Keratinocyte (primary cell): ENCODE measurements around the gene PAPPA2.

Experiments
- EZH2 ChIP-seq: IDR thresholded peaks from one replicate; pipeline ENCODE4 v1.6.1; 2012; ENCODE audit warnings: inconsistent platforms, mild to moderate bottlenecking, low read length, moderate library complexity
- TF ChIP-seq, protein P1 (sequence below), 3 experiments: IDR thresholded peaks in 1 of 3; conservative IDR thresholded peaks in 1 of 3; optimal IDR thresholded peaks in 1 of 3; 2 replicates in 2 of 3; 3 replicates in 1 of 3; pipeline versions ENCODE3 to v1.5.1; 2011; ENCODE audit warnings: low read length in 3 of 3, mild to moderate bottlenecking in 3 of 3, moderate library complexity in 2 of 3, control low read depth in 1 of 3, inconsistent platforms in 1 of 3; ENCODE audit not compliant: insufficient read depth in 2 of 3; ENCODE audit errors: extremely low read depth in 1 of 3

DNA sequence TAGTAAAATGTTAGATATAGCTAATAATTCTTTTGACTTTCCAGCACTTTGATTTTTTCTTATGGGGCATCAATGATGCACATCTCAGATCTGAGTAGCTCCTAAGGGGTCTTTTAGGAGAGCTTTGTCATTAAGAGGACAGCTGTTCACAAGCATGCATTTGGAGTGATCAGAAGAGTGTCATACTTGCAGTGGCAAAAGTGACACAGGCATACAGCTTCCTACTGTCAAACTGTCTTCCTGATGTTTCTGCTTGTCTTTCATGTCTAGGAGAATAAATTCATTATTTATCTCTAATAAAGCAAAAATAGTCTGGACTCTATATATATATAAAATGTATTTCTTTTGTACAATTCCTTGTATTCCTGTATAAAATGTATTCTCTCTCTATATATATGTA is 273.0 kb downstream of the PAPPA2 start:
- TF ChIP-seq, protein P1, sequence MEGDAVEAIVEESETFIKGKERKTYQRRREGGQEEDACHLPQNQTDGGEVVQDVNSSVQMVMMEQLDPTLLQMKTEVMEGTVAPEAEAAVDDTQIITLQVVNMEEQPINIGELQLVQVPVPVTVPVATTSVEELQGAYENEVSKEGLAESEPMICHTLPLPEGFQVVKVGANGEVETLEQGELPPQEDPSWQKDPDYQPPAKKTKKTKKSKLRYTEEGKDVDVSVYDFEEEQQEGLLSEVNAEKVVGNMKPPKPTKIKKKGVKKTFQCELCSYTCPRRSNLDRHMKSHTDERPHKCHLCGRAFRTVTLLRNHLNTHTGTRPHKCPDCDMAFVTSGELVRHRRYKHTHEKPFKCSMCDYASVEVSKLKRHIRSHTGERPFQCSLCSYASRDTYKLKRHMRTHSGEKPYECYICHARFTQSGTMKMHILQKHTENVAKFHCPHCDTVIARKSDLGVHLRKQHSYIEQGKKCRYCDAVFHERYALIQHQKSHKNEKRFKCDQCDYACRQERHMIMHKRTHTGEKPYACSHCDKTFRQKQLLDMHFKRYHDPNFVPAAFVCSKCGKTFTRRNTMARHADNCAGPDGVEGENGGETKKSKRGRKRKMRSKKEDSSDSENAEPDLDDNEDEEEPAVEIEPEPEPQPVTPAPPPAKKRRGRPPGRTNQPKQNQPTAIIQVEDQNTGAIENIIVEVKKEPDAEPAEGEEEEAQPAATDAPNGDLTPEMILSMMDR (optimal IDR thresholded peaks at IDR 0.05 in 1 of 3, IDR thresholded peaks at IDR 0.05 in 1 of 3, conservative IDR thresholded peaks at IDR 0.05 in 1 of 3; ENCODE audit: extremely low read depth in 1 of 3, insufficient read depth in 2 of 3, low read length in 3 of 3): no peak
- no peak for TF ChIP-seq EZH2
